ENCODE results near the gene GIPC1. TPM values are rescaled to one million over a fixed set of nuclear protein-coding genes. Genes with fewer than 3 reads are reported as not detected.

Gene GIPC1
- polyA plus RNA-seq, 2 of the 4 experiments (the other 2 are of a cell fraction), result 52.9 to 86.4 TPM

DNA sequence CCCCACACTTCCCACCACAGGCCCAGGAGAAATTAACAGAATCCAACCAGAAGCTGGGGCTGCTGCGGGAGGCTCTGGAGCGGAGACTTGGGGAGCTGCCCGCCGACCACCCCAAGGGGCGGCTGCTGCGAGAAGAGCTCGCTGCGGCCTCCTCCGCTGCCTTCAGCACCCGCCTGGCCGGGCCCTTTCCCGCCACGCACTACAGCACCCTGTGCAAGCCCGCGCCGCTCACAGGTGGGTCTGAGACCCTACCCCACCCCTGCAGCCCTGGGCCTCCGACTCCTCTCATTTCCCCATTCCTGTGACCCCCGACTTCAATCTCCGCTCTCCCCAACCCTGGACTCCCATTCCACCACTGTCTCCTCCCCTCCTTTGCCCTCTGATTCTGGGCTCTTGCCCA, 45.1 kb downstream of the GIPC1 start (continued):
- TF ChIP-seq, protein P1, sequence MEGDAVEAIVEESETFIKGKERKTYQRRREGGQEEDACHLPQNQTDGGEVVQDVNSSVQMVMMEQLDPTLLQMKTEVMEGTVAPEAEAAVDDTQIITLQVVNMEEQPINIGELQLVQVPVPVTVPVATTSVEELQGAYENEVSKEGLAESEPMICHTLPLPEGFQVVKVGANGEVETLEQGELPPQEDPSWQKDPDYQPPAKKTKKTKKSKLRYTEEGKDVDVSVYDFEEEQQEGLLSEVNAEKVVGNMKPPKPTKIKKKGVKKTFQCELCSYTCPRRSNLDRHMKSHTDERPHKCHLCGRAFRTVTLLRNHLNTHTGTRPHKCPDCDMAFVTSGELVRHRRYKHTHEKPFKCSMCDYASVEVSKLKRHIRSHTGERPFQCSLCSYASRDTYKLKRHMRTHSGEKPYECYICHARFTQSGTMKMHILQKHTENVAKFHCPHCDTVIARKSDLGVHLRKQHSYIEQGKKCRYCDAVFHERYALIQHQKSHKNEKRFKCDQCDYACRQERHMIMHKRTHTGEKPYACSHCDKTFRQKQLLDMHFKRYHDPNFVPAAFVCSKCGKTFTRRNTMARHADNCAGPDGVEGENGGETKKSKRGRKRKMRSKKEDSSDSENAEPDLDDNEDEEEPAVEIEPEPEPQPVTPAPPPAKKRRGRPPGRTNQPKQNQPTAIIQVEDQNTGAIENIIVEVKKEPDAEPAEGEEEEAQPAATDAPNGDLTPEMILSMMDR (IDR thresholded peaks at IDR 0.05), result no peak

DNA sequence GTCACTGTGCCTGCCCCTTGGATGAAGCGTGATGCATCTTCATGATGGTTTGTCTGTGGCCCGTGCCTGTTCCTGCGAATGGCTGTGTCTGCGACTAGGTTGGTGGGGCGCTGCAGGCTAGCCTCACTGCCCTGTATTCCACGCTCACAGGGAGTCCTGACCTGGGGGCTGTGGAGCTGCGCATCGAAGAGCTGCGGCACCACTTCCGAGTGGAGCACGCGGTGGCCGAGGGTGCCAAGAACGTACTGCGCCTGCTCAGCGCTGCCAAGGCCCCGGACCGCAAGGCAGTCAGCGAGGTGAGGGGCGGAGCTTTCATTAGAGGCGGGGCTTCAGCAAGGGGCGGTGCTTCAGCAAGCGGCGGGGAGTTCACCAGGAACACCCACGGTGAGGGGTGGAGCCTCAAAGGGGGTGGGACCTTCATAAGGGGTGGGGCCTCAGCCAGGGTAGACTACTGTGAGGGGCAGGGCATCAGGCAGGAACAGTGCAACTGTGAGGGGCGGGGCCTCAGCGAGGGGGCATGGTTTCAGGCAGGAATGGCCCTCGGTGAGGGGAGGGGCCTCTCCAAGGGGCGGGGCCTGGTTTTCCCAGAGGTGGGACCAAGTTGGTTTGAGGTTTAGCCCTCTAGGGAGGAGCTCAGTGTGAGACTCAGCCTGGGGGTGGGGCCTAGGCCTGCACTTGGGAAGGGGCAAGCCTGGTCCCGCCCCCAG, 45.6 kb downstream of the GIPC1 start:
- TF ChIP-seq KDM1A (IDR thresholded peaks at IDR 0.05; ENCODE audit: low read depth) (no peak), FOSL2 (IDR thresholded peaks at IDR 0.05) (no peak), FOSL2 (CRISPR knock-in tag; IDR thresholded peaks at IDR 0.05) (no peak), CHD4 (IDR thresholded peaks at IDR 0.05; ENCODE audit: borderline replicate concordance) (no peak), TFCP2L1 (CRISPR knock-in tag; IDR thresholded peaks at IDR 0.05) (no peak), ZSCAN20 (CRISPR knock-in tag; IDR thresholded peaks at IDR 0.05) (no peak), ZFP36 (IDR thresholded peaks at IDR 0.05; ENCODE audit: borderline replicate concordance, partially characterized antibody) (no peak), CBX2 (IDR thresholded peaks at IDR 0.05; ENCODE audit: borderline replicate concordance, low read depth) (no peak), RNF2 (IDR thresholded peaks at IDR 0.05; ENCODE audit: borderline replicate concordance, low read depth) (no peak), FOSB (CRISPR knock-in tag; IDR thresholded peaks at IDR 0.05) (no peak), MAZ (IDR thresholded peaks at IDR 0.05; ENCODE audit: borderline replicate concordance, low read depth, low read length) (no peak), EHF (CRISPR knock-in tag; IDR thresholded peaks at IDR 0.05) (no peak), NFE2L2 (conservative IDR thresholded peaks at IDR 0.05; ENCODE audit: low read length) (no peak)
- TF ChIP-seq, protein P1 (IDR thresholded peaks at IDR 0.05), result no peak
- FAIRE-seq (no peak), DNase-seq (ENCODE audit: low read depth in 1 of 2, low spot score in 1 of 2) (peak; percentile 56 to 84), ATAC-seq (peak; percentile 82 to 96; a peak in 5 of 6 replicates)
- 70% methylated on average over 22 of the region's 30 CpGs for WGBS (ENCODE audit: missing lambda C conversion rate)
- Histone ChIP-seq H3K27ac (no peak overlapping the region), H3K4me2 (no peak overlapping the region), H3K4me1 (no peaks in the 10 kb centered on the region), H3K4me3 (no peak overlapping the region), H3K9me3 (no peaks in the 10 kb centered on the region)
- POLR2A ChIA-PET, result no interaction called here
- CTCF ChIA-PET, result interaction anchor here (0.8 to 1.5 kb wide), 3 partner anchors 17 to 29 kb away, joined by 3 to 4 read pairs (median 3); no protein-coding TSS in a partner anchor

DNA sequence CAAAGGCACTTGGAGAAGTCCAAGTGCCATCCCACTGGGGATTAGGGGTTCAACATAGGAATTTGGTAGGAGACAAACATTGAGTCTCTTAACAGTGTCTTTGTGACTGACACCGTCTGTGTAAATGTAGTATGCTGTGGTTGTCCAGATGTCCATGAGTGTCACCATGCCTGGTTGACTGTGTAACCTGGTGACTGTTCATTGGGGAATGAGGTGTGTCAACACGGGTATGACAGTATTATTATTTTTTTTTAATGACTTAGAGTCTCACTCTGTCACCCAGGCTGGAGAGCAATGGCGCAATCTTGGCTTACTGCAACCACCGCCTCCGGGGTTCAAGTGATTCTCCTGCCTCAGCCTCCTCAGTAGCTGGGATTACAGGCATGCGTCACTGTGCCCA, 46.6 kb downstream of the GIPC1 start:
- POLR2A ChIA-PET, result no interaction called here
- FAIRE-seq (no peak), ATAC-seq (no peak), DNase-seq (ENCODE audit: low read depth in 1 of 2, low spot score in 1 of 2) (no peak)
- H3K4me3 ChIP-seq, result no peak overlapping the region
- WGBS (ENCODE audit: missing lambda C conversion rate), result 69% methylated on average over 6 of the region's 6 CpGs
- H3K4me1 ChIP-seq, result no peaks in the 10 kb centered on the region
- no peaks in the 10 kb centered on the region for H3K9me3 ChIP-seq
- no peak overlapping the region for H3K27ac ChIP-seq
- H3K4me2 ChIP-seq, result no peak overlapping the region
- CTCF ChIA-PET, result no interaction called here
- TF ChIP-seq MAZ (IDR thresholded peaks at IDR 0.05; ENCODE audit: borderline replicate concordance, low read depth, low read length) (no peak), HDAC2 (IDR thresholded peaks at IDR 0.05) (no peak), ZC3H11A (IDR thresholded peaks at IDR 0.05) (no peak), PHF8 (IDR thresholded peaks at IDR 0.05; ENCODE audit: borderline replicate concordance, low read depth) (no peak), TFCP2L1 (CRISPR knock-in tag; IDR thresholded peaks at IDR 0.05) (no peak), ESRRA (IDR thresholded peaks at IDR 0.05; ENCODE audit: borderline replicate concordance, low read length) (no peak), KDM5A (IDR thresholded peaks at IDR 0.05) (no peak)

Data from A549 (cell line).